ENCODE results near the gene ATOH1.

ATOH1 gene

GRCh38 chr4:93870876-93871458 is 42.4 kb downstream of the ATOH1 start:
- no peak overlapping the region for H3K4me3 ChIP-seq (ENCODE audit: low read depth in 1 of 2, low read length in 2 of 2)
- no peak overlapping the region for H3K9ac ChIP-seq (ENCODE audit: low read depth in 1 of 2, low read length in 2 of 2)

DNA sequence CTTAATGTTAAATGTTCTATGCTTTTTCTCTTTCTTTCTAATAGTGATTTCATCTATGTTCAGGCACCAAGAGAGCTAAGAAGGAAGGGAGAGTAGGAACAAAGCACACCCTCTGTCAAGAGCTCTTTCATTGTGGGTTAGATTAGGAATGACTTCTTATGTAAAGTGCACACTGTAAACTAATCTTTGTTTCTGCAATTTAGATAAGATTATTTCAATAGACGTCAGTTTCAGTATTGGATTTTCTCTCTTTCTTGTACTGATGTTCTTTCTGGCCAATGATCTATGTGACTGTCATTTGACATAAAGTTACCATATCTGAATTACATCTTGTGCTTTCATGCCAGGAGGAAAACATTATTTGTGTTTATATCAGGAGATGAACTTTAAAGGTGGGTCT is 48.2 kb downstream of the ATOH1 start:
- Histone ChIP-seq H3K9me3 (ENCODE audit: control insufficient read depth in 1 of 2, low read length in 2 of 2) (no peaks in the 10 kb centered on the region), H3K4me3 (ENCODE audit: low read depth in 1 of 2, low read length in 2 of 2) (no peak overlapping the region), H3K36me3 (ENCODE audit: control insufficient read depth in 1 of 2, insufficient read depth in 2 of 2, low read length in 2 of 2) (no peaks in the 10 kb centered on the region), H3K27ac (ENCODE audit: low read depth, low read length) (no peak overlapping the region), H3K9ac (ENCODE audit: low read depth in 1 of 2, low read length in 2 of 2) (no peak overlapping the region), H3K27me3 (ENCODE audit: control insufficient read depth in 1 of 2, insufficient read depth in 2 of 2, low read length in 2 of 2) (no peaks in the 10 kb centered on the region), H3K4me1 (ENCODE audit: control insufficient read depth in 1 of 2, insufficient read depth in 2 of 2, low read length in 2 of 2) (peaks cover 0 to 9% of the 10 kb centered on the region in 2 donors)

More at GRCh38 chr4:93870876-93871458, 42.4 kb downstream of the ATOH1 start:
- no peaks in the 10 kb centered on the region for H3K27me3 ChIP-seq (ENCODE audit: control insufficient read depth in 1 of 2, insufficient read depth in 2 of 2, low read length in 2 of 2)
- H3K36me3 ChIP-seq (ENCODE audit: control insufficient read depth in 1 of 2, insufficient read depth in 2 of 2, low read length in 2 of 2), result no peaks in the 10 kb centered on the region
- H3K4me1 ChIP-seq (ENCODE audit: control insufficient read depth in 1 of 2, insufficient read depth in 2 of 2, low read length in 2 of 2), result peaks cover 0 to 1% of the 10 kb centered on the region in 2 donors
- H3K27ac ChIP-seq (ENCODE audit: low read depth, low read length), result no peak overlapping the region
- no peaks in the 10 kb centered on the region for H3K9me3 ChIP-seq (ENCODE audit: control insufficient read depth in 1 of 2, low read length in 2 of 2)

DNA sequence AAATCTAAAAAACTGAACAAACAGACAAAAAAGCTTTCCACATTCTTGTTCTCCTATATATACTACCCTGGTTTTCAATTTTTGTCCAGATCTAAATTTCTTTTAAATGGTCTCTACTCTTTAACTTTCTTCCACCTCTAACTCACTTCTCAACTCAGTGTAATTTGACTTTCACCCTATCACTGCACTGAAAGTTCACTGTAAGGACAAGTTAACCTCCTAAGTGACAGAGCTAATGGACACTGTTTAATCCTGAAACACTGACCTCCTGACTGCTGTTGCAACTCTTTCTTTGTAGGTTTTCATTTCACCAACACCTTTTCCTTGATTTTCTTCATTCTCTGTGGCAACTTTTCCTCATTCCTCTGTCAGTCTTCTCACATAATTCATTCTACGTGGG is 50.0 kb downstream of the ATOH1 start:
- Histone ChIP-seq H3K27ac (ENCODE audit: low read depth, low read length) (no peak overlapping the region), H3K27me3 (ENCODE audit: control insufficient read depth in 1 of 2, insufficient read depth in 2 of 2, low read length in 2 of 2) (no peaks in the 10 kb centered on the region), H3K9ac (ENCODE audit: low read depth in 1 of 2, low read length in 2 of 2) (no peak overlapping the region), H3K4me3 (ENCODE audit: low read depth in 1 of 2, low read length in 2 of 2) (no peak overlapping the region), H3K9me3 (ENCODE audit: control insufficient read depth in 1 of 2, low read length in 2 of 2) (no peaks in the 10 kb centered on the region), H3K36me3 (ENCODE audit: control insufficient read depth in 1 of 2, insufficient read depth in 2 of 2, low read length in 2 of 2) (no peaks in the 10 kb centered on the region), H3K4me1 (ENCODE audit: control insufficient read depth in 1 of 2, insufficient read depth in 2 of 2, low read length in 2 of 2) (peaks cover 0 to 9% of the 10 kb centered on the region in 2 donors)

GRCh38 chr4:93879919-93880318 is 51.4 kb downstream of the ATOH1 start:
- H3K9me3 ChIP-seq (ENCODE audit: control insufficient read depth in 1 of 2, low read length in 2 of 2), result no peaks in the 10 kb centered on the region

More at GRCh38 chr4:93879919-93880318, 51.4 kb downstream of the ATOH1 start:
- Histone ChIP-seq H3K9ac (ENCODE audit: low read depth in 1 of 2, low read length in 2 of 2) (no peak overlapping the region), H3K27ac (ENCODE audit: low read depth, low read length) (no peak overlapping the region), H3K4me1 (ENCODE audit: control insufficient read depth in 1 of 2, insufficient read depth in 2 of 2, low read length in 2 of 2) (peaks cover 0 to 9% of the 10 kb centered on the region in 2 donors), H3K27me3 (ENCODE audit: control insufficient read depth in 1 of 2, insufficient read depth in 2 of 2, low read length in 2 of 2) (no peaks in the 10 kb centered on the region), H3K4me3 (ENCODE audit: low read depth in 1 of 2, low read length in 2 of 2) (no peak overlapping the region), H3K36me3 (ENCODE audit: control insufficient read depth in 1 of 2, insufficient read depth in 2 of 2, low read length in 2 of 2) (no peaks in the 10 kb centered on the region)

Measured in duodenal mucosa (tissue), 2 donors.